ENCODE measurements around the gene INSIG1.

INSIG1 gene

GRCh38 chr7:155305231-155305904, 7.7 kb downstream of the INSIG1 start:
- no peak for DNase-seq

- DNase-seq = no peak
Observed at GRCh38 chr7:155306673-155307470, 9.2 kb downstream of the INSIG1 start.

- no peak for DNase-seq
Observed at GRCh38 chr7:155308330-155309020, 10.8 kb downstream of the INSIG1 start.

GRCh38 chr7:155309021-155309338, 11.3 kb downstream of the INSIG1 start:
- DNase-seq = no peak

- DNase-seq = no peak
Observed at GRCh38 chr7:155310425-155311114, 12.9 kb downstream of the INSIG1 start.

DNA sequence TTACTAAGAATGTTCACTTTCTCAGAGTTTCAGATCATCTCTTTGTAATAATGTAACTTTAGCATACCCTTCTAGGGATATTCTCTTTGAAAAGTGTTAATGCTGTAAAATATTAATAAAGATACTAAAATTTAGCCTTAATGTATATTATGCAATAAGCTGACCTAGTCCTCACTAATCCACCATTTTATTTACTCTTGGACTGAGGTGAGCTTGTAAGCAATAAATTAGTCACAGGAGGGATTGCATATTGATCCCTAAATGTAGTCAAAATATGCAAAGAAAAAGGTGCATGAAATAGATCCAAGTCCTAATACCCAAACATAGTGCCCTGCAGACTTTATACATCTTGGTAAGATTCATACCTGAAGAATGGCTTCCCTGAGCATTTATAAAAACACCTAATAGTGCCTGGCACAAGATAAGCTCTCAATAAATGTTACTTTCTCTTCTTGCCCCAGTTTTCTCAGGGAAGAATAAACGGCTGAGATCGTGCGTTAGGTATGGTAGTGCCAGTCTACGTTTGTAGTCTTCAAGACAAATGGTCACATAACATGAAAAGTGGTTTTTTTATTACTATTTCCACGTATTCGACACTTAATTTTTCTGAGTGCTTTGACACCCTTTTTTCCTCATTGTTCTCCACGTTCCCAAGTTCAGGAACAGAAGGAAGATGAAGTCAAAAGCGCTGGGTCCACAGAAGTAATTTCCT, 14.3 kb downstream of the INSIG1 start:
- no peak for DNase-seq

DNA sequence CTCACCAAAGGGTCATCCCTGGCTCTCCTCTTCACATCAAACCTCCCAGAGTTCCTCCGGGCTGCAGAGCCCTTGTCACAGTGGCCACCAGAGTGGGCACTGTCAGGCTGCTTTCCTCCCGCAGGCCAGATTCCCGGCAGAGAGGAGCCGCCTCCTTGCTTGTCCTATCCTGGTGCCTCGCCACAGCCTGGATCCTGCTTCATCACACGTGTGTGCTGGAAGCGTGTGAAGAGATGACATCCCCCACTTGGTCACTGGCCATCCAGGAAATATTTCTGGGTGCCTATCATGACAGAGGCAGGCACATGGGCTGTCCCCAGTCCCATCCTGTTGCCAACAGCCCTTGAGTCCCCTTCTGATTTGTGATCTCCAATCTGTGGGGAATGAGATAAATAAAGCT, 15.0 kb downstream of the INSIG1 start:
- DNase-seq = no peak

- DNase-seq = no peak
Observed at GRCh38 chr7:155313096-155313495, 15.4 kb downstream of the INSIG1 start.

DNA sequence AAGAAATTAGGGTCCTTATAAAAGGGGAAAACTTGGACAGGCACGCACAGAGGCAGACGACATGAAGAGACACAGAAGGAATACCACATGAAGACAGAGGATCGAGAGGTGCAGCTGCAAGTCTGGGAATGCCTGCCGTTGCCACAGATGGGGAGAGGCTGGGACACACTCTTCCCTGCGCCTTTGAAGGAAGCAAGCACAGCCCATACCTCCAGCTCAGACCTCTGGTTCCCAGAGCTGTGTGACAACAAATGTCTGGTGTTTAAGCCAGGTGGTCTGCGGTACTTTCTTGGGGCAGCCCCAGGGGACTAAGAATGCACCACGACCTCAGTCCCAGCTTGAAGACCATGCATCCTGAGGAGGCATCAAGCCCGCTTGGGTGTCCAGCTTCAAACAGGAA, 18.3 kb downstream of the INSIG1 start:
- DNase-seq = no peak

- no peak for DNase-seq
Observed at GRCh38 chr7:155316427-155317113, 18.9 kb downstream of the INSIG1 start.

DNA sequence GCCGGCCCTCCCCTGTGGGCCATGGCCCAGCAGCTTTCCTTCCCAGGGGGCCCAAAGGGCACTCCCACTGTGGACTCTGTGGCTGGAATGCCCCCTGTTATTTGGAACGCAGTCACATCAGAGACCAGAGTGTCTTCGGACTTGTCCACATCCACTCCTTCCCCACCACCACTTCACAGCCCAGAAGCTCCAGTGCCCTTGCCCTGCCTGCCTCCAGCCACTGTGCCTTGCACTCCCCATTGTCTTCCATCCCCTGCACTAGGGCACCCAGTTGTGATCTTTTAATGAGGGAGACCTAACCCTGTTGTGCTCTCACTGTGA, 19.4 kb downstream of the INSIG1 start:
- no peak for DNase-seq

DNA sequence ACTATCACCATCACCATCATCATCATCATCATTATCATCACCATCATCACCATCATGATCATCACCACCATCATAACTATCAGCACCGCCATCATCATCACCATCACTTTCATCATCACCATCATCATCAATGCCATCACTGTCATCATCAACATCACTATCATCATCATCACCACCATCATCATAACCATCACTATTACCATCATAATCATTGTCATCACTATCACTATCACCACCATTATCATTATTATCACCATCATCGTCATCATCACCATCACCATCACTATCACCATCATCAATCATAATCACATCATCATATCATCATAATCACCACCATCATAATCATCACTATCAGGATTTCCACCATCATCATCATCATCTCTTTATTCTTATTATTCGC, 20.6 kb downstream of the INSIG1 start:
- DNase-seq = no peak

DNA sequence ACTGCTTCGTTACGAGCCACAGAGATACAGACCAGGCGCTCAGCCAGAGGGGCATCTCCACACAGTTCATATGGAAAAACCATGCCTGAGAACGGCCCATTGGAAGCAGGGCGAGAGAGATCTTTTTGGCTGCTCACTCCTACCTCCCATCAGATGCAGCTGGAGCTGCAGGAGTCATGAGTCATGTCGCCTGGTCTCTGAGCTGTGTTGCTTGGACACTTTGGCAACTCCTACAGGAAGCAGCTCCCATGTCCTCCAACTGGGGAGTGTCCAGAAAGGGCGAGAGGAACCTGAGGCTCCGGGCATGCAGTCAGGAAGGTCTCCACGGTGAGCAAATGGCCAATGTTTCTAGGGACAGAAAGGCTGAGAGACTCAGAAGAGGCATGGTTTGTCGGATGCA, 24.9 kb downstream of the INSIG1 start:
- DNase-seq = no peak

GRCh38 chr7:155323001-155323638, 25.4 kb downstream of the INSIG1 start:
- DNase-seq = no peak

DNA sequence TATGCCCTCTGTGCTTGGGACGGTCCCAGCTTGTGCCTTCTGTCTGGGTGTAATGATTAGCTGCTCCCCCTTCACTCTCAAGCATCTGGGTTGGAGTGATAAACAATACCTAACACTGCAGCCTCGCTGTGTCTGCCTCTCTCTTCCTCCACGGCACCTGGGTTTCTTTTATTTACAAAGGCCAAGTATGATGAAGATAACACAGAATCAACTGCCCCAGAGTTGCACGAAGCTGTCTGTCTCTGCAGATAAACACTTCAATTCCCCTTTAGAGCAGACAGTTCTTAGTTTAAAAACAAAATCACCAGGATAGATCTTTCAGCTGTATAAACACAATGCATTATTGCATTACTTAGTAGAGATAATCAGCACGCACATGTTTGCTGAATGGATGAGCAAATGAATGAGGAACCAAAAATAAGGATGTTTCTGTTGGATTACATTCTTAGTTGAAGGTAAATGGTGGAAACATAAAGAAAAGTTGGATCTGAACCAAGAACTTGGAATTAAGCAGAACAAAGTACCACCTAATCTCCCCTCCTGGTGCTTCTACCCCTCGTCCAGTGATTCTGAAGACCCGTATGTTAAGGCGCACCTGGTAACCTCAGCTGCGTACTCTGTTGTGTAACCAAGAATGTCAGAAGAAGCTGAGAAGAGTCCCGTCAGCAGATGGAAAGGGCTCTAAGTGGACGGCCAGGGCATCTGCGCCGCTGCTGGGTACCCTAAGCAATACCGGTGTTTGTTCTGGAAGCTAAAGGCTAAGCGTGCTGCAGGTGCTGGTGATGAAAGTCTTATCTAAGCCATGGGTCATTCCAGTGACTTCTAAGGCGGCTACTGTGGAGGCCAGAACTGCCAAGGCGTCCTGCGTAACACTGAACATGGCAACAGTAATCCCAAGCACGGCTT, 26.6 kb downstream of the INSIG1 start:
- no peak for DNase-seq

DNA sequence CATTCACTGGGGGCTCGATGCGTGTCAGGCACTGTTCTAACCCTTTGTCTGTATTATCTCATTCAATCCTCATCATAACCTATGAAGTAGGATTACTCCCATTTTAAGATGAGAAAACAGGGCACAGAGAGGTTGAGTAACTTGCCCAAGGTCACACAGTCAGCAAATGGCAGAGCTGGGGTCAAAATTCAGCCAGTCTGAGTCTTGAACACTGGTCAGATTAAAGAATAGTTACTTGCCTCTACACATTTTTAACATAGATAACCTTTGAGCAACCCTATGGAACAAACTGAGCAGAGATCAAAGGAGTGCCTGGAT, 27.2 kb downstream of the INSIG1 start:
- no peak for DNase-seq

DNA sequence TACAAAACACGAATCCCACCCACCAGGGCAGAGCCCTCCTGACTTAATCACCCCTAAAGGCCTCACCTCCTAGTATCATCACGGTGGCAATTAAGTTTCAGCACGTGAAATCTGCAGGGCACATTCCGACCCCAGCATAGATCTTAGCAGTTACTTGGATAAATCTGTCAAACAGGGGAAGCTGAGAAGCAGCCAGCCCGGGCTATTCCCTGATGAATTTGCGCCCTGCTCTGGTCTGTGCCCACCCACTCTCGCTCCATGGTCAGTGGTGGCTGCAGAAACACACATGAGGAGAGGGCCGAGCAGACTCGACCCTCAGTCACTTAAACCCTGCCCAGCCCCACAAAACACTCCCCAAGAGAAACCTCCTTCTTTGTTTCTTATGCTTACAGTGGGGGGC, 28.7 kb downstream of the INSIG1 start:
- DNase-seq = no peak

GRCh38 chr7:155327590-155328320, 30.1 kb downstream of the INSIG1 start:
- DNase-seq = no peak

- no peak for DNase-seq
Observed at GRCh38 chr7:155329225-155329624, 31.5 kb downstream of the INSIG1 start.

DNA sequence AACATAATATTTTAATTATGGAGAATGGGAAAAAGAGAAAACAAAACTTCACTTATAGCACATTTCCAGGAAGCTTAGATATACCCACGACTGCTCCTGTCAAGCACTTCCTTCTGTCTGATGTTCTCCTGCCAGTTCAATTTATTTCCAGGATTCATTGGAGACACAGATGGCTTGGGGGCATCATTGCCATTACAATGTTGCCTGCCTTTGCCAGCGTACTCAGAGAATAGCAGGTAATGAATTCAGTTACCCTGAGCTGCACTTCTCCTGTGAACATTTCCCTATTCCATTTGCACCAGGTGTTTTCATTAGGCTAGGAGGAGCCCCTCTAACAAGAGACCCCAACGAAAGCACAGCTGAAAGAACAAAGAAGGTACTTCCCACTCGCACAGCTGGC, 33.7 kb downstream of the INSIG1 start:
- DNase-seq = no peak
